Keratinocyte (primary cell): ENCODE results near the gene ARMS2. TPM values are rescaled to one million over a fixed set of nuclear protein-coding genes. Genes with fewer than 3 reads are reported as not detected.

Source experiments
- DNase-seq: peaks from one replicate; pipeline ENCODE4 v3.0.0-alpha.2; 2011; ENCODE audit warnings: low read depth, missing footprints, low spot score
- FAIRE-seq: peaks from 2 replicates; lab custom pipeline; 2011; peaks lifted over from hg19 to GRCh38; lab: Jason Lieb, UNC
- H2AFZ ChIP-seq: 2 replicates; pipeline ENCODE4 v1.6.0; 2012; ENCODE audit warnings: low read length, control low read depth, inconsistent platforms; ENCODE audit not compliant: control insufficient read depth
- H3K27ac ChIP-seq: 2 replicates; pipeline ENCODE4 v1.5.1; 2011; ENCODE audit warnings: low read length; ENCODE audit not compliant: control insufficient read depth, insufficient read depth
- H3K27me3 ChIP-seq: 3 replicates; pipeline ENCODE4 v1.6.0; 2011; ENCODE audit warnings: low read length; ENCODE audit not compliant: control insufficient read depth, insufficient read depth; ENCODE audit errors: extremely low read depth
- H3K36me3 ChIP-seq, 2 experiments: 2 replicates in 1 of 2; 3 replicates in 1 of 2; pipeline ENCODE4 v1.5.1; 2011; ENCODE audit warnings: low read length in 2 of 2, mild to moderate bottlenecking in 1 of 2; ENCODE audit not compliant: control insufficient read depth in 2 of 2, insufficient read depth in 2 of 2; ENCODE audit errors: extremely low read depth in 1 of 2
- H3K4me1 ChIP-seq: 3 replicates; pipeline ENCODE4 v1.5.1; 2011; ENCODE audit warnings: low read length; ENCODE audit not compliant: control insufficient read depth, insufficient read depth; ENCODE audit errors: extremely low read depth
- H3K4me2 ChIP-seq: 3 replicates; pipeline ENCODE4 v1.6.0; 2011; ENCODE audit warnings: low read depth, low read length; ENCODE audit not compliant: control insufficient read depth, insufficient read depth; ENCODE audit errors: extremely low read depth
- H3K4me3 ChIP-seq, 3 experiments: fragments of 200-600 bp in 1 of 3; sonication (generic) in 1 of 3; 2 replicates in 2 of 3; 3 replicates in 1 of 3; pipeline ENCODE4 v1.5.1; 2011 to 2016; ENCODE audit warnings: low read length in 3 of 3, mild to moderate bottlenecking in 3 of 3, control low read depth in 2 of 3, inconsistent platforms in 1 of 3, low read depth in 1 of 3, mixed read lengths in 1 of 3, mixed run types in 1 of 3, moderate library complexity in 1 of 3; ENCODE audit not compliant: control insufficient read depth in 2 of 3, insufficient read depth in 2 of 3; ENCODE audit errors: extremely low read depth in 1 of 3
- H3K79me2 ChIP-seq: 2 replicates; pipeline ENCODE4 v1.6.0; 2012; ENCODE audit warnings: low read length; ENCODE audit not compliant: control insufficient read depth, insufficient read depth
- H3K9ac ChIP-seq: 3 replicates; pipeline ENCODE4 v1.6.0; 2011; ENCODE audit warnings: low read length; ENCODE audit not compliant: control insufficient read depth, insufficient read depth; ENCODE audit errors: extremely low read depth
- H3K9me1 ChIP-seq: 3 replicates; pipeline ENCODE4 v1.6.0; 2011; ENCODE audit warnings: low read length; ENCODE audit not compliant: control insufficient read depth, insufficient read depth; ENCODE audit errors: extremely low read depth
- H3K9me3 ChIP-seq: 2 replicates; pipeline ENCODE4 v1.5.1; 2012; ENCODE audit warnings: low read depth, low read length; ENCODE audit not compliant: control insufficient read depth
- H4K20me1 ChIP-seq: 3 replicates; pipeline ENCODE4 v1.6.0; 2011; ENCODE audit warnings: low read length; ENCODE audit not compliant: control insufficient read depth, insufficient read depth; ENCODE audit errors: extremely low read depth
- EZH2 ChIP-seq: IDR thresholded peaks from one replicate; pipeline ENCODE4 v1.6.1; 2012; ENCODE audit warnings: inconsistent platforms, mild to moderate bottlenecking, low read length, moderate library complexity
- dilution Hi-C: fragments of 300-500 bp; cut with MboI; formaldehyde crosslinking; loops from one replicate; pipeline ENCODE4 v1.7.0; 2020; ENCODE audit warnings: low sequenced_read_pairs; ENCODE audit not compliant: extremely low pct_ligation_motif_present
- polyA plus RNA-seq, 5 experiments: library from polyadenylated mRNA; depleted of rRNA in 3 of 5; stranded (reverse) in 3 of 5; stranded (forward) in 1 of 5; unstranded in 1 of 5; fragments of >200 nt; gene quantifications; 1 replicate in 1 of 5; 2 replicates in 3 of 5; 3 replicates in 1 of 5; pipeline versions ENCODE4 v1.2.1 to v1.2.3, GENCODE V29; 2011 to 2012; ENCODE audit warnings: missing spikeins in 2 of 5, low read depth in 1 of 5, low replicate concordance in 1 of 5
- TF ChIP-seq, protein P1 (sequence below), 3 experiments: IDR thresholded peaks in 1 of 3; conservative IDR thresholded peaks in 1 of 3; optimal IDR thresholded peaks in 1 of 3; 2 replicates in 2 of 3; 3 replicates in 1 of 3; pipeline versions ENCODE3 to v1.5.1; 2011; ENCODE audit warnings: low read length in 3 of 3, mild to moderate bottlenecking in 3 of 3, moderate library complexity in 2 of 3, control low read depth in 1 of 3, inconsistent platforms in 1 of 3; ENCODE audit not compliant: insufficient read depth in 2 of 3; ENCODE audit errors: extremely low read depth in 1 of 3

The ARMS2 gene
- polyA plus RNA-seq, 1 donor (not counting 4 experiments of a cell fraction or from before 2014, with no cell fraction given): 0.08 TPM

DNA sequence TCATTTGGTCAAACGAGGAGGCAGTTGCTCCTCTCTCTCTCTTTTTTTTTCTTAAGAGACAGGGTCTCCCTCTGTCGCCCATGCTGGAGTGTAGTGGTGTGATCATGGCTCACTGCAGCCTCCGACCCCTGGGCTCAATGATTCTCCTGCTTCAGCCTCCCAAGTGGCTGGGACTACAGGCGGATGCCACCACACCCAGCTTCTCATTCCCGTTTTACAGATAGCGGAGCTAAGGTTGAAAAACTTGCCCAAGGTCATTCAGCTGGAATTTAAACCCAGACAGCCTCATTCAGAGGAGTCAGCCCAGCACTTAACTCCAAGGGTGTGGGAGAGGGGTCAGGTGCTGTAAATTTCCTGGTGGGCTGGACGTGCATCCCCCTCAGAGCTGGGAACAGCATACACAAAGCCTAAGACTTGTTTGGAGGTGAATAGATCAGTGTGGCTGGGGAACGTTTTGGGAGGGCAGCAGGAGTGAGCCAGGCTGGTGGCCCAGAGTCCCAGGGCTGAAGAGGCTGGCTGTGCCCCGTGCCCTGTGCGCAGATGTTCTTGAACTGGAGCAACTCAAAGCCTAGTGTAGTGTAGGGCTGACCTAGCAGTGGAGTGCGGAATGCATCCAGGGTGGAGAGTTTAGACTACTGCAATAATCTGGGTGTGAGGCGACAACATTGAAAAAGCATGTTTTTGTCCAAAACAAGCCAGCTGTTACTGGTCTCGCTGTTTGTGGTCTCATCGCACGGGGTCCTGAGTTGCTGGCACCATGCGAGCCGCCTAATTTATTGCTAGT lies 9.2 kb downstream of the ARMS2 start:
- peak; percentile 57 for FAIRE-seq
- Histone ChIP-seq H3K9ac (peak overlapping the region; percentile 83), H3K4me3 (peak overlapping the region; percentile 76 to 96 (median 93))

DNA sequence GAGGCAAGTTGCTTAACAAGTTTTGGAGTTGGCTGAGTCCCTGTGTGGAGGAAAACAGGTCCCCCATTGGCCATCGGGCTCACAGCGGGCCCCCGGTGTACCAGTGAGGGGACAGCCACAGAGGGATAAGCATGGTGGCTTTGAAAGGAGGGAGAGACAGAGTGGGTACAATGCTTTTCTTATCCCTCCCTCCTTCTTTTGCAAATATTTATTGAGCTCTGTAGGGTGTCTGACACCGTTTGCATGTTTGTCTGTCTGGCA lies 9.7 kb downstream of the ARMS2 start:
- peaks cover 62% of the 10 kb centered on the region for H3K79me2 ChIP-seq
- no peaks in the 10 kb centered on the region for H3K9me1 ChIP-seq
- H3K4me1 ChIP-seq: peaks cover 39% of the 10 kb centered on the region
- H3K9ac ChIP-seq: peak overlapping the region; percentile 83
- FAIRE-seq: peak; percentile 23
- peaks cover 6% of the 10 kb centered on the region for H4K20me1 ChIP-seq
- H3K4me3 ChIP-seq: peak overlapping the region; percentile 76 to 96 (median 93)
- H3K9me3 ChIP-seq: no peaks in the 10 kb centered on the region
- no peak for DNase-seq
- H3K4me2 ChIP-seq: peak overlapping the region; percentile 87
- dilution Hi-C loops: no loop called here
- peaks cover 2% of the 10 kb centered on the region for H3K27me3 ChIP-seq
- no peak overlapping the region for H3K27ac ChIP-seq
- TF ChIP-seq EZH2: no peak
- TF ChIP-seq, protein P1, sequence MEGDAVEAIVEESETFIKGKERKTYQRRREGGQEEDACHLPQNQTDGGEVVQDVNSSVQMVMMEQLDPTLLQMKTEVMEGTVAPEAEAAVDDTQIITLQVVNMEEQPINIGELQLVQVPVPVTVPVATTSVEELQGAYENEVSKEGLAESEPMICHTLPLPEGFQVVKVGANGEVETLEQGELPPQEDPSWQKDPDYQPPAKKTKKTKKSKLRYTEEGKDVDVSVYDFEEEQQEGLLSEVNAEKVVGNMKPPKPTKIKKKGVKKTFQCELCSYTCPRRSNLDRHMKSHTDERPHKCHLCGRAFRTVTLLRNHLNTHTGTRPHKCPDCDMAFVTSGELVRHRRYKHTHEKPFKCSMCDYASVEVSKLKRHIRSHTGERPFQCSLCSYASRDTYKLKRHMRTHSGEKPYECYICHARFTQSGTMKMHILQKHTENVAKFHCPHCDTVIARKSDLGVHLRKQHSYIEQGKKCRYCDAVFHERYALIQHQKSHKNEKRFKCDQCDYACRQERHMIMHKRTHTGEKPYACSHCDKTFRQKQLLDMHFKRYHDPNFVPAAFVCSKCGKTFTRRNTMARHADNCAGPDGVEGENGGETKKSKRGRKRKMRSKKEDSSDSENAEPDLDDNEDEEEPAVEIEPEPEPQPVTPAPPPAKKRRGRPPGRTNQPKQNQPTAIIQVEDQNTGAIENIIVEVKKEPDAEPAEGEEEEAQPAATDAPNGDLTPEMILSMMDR (optimal IDR thresholded peaks at IDR 0.05 in 1 of 3, IDR thresholded peaks at IDR 0.05 in 1 of 3, conservative IDR thresholded peaks at IDR 0.05 in 1 of 3; ENCODE audit: extremely low read depth in 1 of 3, insufficient read depth in 2 of 3, low read length in 3 of 3): no peak
- peaks cover 3 to 19% of the 10 kb centered on the region in 2 experiments for H3K36me3 ChIP-seq
- H2AFZ ChIP-seq: no peak overlapping the region

More for the DNA sequence above, 9.2 kb downstream of the ARMS2 start:
- no peak for DNase-seq
- TF ChIP-seq, protein P1 (optimal IDR thresholded peaks at IDR 0.05 in 1 of 3, IDR thresholded peaks at IDR 0.05 in 1 of 3, conservative IDR thresholded peaks at IDR 0.05 in 1 of 3; ENCODE audit: extremely low read depth in 1 of 3, insufficient read depth in 2 of 3, low read length in 3 of 3): no peak
- TF ChIP-seq EZH2: no peak
- H3K9me1 ChIP-seq: no peaks in the 10 kb centered on the region
- H3K4me1 ChIP-seq: peaks cover 35% of the 10 kb centered on the region
- no peaks in the 10 kb centered on the region for H3K9me3 ChIP-seq
- peaks cover 3 to 19% of the 10 kb centered on the region in 2 experiments for H3K36me3 ChIP-seq
- H3K27ac ChIP-seq: peak overlapping the region; percentile 2
- H3K79me2 ChIP-seq: peaks cover 62% of the 10 kb centered on the region
- H4K20me1 ChIP-seq: peaks cover 5% of the 10 kb centered on the region
- peaks cover 2% of the 10 kb centered on the region for H3K27me3 ChIP-seq
- no peak overlapping the region for H2AFZ ChIP-seq
- H3K4me2 ChIP-seq: peak overlapping the region; percentile 87
- dilution Hi-C loops: no loop called here
